Germinal center (tissue), 1 donor: ENCODE measurements around the gene B3GNT9.

Source experiments
- DNase-seq: peaks from one replicate; pipeline ENCODE4 v3.0.0; 2012; ENCODE audit warnings: mixed read lengths, low spot score

Gene B3GNT9

DNA sequence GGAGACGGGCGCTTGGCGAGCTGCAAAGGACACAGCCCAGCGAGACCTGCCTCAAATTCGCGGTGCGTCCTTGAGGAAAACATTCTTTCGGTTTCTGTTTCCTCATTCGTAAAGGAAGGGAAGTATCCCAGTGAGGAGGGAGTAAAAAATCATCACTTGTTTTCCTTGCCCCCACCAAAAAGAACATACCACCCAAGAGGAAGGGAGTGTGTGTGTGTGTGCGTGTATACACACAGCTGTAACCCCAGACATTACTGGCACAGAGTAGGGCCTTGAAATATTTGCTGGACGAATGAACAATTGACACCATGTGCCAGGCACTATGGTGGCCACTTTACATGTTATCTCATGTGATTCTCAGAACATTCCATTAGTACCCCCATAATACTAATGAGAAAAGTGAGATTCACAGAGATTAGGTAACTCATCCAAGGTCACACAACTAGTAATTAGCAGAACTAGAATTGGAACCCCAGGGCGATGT lies 34.9 kb upstream of the B3GNT9 start:
- no peak for DNase-seq

DNA sequence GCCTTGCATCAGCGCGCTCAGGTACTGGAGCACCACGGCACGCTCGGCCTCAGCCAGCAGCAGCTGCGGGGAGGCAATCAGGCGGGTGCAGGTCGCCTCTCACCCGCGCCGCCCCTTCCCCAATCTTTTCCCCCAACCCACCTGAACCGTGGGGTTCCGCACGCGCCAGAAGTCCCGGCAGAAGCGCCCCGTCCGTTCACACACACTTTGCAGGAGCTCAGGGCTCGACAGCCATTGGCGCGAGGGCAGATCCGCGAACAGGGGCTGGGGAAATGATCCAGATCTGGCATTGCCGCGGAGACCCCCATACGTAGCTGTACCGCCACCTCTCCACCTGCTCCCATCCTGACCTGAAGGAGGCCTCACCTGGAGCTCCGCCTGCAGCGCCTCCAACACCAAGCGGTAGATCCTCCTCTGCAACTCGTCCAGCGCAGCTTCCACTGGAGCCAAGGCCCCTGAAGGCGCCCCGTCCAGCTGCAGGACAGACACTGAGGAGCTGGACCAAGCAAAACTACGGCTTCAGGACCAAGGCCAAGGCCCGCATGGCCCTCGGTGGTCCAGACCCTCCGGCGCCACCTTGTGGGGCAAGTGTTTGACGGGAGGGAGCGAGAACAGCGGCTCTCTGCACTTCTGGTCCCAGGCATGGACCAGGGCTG lies 34.3 kb upstream of the B3GNT9 start:
- DNase-seq = peak; percentile 72

DNA sequence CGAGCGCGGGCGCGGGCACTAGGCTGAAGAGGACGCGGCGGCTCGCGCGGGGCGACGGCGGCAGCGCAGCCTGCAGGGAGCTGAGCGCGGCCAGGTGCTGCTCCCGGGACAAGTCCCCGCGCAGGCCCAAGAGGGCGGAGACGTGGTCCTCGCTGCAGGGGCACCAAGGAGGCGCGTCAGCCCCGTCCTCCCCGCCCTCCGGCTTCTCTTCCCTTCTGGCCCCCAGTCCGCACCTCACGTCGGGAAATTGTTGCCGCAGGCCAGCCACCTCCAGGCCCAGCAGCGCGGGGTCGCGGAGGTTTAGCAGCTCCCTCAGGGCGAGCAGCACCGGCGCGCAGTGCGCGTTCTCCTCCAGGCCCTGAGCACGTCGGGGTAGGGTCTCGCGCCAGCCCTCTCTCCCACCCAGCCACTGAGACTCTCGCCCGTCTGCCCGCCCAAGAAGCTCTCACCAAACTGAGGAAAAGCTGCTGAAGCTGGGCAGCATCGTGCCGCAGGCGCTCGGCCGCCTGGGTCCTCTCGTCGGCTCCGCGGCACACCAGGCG lies 33.7 kb upstream of the B3GNT9 start:
- DNase-seq = no peak

DNA sequence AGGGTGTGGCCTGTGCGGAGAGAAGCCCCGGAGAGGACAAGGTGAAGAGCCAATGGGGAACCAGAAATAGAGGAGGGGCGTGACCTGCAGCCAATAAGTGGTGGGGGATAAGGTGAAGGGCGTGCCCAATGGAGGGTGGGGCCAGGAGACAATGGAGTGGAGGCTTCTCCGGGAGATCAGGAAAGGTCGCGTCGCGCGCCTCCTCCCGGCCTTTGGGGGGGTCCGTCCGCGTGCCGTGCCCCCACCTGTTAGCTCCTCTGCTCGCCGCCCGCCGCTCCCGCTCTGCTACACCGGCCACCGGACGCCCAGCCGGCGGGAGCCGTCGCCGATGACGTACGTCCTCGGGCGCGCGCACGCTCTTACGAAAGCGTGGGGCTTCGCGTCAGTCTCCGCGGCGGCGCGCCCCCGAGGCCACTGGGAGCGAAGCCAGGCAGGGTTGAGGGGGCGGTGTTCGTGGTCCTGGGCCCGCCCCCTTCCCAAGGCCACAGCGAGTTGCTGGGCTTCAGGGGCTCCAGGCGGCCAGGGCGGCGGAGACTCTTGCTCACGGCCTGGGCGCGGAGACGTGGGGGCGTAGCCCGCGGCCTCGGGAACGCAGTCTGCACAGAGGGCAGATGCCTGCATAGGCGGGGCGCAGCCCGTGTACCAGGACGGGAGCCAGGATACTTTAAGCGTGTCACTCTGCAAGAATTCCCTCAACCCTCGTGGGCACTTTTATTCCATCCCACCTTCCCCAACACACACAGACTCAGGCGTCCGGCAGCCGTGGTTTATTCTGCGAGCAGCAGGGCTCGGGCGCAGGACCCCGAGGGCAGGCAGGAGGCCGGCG lies 33.0 kb upstream of the B3GNT9 start, which contains the start of gene MATCAP1:
Gene MATCAP1 (minus strand): TSS at position 337 of the 826 bp plus-strand sequence. CDS start 3,353 bp downstream, outside the sequence.
- peak; percentile 99 for DNase-seq

DNA sequence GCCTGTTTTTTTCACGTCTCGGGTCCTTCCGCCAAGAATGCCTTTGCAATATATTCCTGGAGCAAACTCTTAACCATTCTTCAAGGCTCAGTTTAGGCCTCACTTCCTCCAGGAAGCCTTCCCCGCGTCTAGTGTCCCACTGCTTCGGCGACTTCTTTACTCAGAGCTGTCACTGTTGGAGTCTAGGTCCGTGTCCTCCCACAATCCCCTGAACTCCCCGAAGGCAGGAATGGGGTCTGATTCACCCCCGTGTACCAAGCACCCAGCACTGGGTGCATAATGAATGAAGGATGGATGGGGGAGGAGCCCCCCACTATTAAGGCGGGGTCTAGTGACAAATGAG lies 32.5 kb upstream of the B3GNT9 start:
- no peak for DNase-seq

DNA sequence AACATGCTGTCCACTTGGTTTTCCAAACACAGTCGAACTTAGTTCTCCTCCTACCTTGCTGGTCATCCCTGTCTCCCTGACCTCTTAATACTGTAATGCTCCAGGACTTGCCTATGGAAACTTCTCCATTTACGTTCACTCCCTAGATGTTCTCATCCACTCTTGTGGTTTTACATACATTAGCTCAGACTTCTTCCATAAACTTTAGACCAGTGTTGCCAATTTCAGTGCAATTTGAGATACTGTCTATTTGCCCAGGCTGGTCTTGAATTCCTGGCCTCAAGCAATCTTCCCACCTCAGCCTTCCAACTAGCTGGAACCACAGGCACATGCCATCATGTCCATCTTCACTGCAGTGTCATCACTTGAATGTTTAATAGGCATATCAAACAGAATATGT lies 31.5 kb upstream of the B3GNT9 start:
- DNase-seq = no peak

DNA sequence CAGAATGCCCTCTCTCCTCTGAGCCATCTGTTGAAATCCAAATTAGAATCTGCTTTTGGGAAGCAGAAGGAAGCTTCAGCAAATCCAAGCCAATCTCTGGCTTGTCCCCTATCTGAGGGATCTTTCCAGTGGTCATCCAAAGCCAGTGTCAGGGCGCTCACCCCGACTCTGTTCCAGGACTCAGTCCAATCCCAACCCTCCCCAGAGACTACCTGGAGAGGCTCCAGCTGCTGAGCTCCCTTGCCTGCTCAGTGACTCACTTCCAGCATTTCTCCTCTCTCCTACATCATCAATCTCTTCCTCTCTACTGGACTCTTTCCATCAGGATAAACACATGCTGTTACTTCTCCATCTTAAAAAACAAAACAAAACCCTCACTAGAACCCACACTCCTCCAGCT lies 30.5 kb upstream of the B3GNT9 start:
- DNase-seq = no peak

DNA sequence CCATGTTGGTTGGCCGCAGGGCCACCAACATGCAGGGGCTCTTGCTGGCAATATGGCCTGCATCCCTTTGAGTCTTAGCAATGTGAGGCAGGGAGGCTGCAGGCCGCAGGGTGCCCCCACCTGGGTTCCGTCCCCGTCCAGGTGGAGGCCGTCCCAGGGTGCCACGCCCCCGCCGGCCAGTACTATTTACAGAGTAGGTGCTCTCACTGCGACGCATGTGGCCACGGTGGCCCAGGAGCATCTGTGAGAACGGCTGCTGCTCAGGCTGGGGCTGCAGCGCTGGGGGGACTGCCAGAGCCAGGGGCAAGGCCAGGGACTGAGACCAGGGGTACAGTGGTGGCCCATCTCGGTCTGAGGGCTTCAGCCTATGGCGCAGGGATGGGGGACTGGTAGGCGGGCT lies 29.4 kb upstream of the B3GNT9 start:
- DNase-seq = no peak

DNA sequence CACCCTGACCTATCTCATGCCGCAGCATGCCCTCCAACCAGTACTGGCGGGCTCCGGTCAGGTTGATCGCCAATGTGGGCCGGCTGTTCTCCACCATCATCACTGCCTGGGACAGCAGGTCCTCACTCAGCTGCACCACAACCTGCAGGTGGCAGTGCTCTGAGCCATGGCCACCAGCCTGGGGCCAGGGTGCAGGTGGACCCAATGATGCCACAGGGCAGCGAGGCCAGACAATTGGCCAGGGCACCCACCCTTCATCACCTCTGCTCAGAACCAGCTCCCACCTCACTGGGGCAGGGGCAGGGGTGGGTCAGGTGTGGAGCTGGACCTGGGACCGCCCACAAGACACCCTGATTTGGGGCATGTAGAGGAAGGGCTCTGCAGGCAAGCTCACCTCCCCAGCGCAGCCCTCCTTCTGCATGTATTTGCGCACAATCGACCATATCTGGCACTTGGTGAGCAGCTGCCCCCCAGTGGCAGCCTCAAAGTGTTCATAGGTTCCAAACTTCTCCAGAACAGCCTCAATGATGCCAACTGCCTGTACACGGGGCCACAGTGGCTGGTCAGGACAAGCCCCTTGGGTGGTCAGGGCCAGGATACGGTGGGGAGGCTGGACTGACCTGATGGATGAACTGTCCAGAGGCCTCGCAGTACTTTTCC lies 28.8 kb upstream of the B3GNT9 start:
- no peak for DNase-seq

DNA sequence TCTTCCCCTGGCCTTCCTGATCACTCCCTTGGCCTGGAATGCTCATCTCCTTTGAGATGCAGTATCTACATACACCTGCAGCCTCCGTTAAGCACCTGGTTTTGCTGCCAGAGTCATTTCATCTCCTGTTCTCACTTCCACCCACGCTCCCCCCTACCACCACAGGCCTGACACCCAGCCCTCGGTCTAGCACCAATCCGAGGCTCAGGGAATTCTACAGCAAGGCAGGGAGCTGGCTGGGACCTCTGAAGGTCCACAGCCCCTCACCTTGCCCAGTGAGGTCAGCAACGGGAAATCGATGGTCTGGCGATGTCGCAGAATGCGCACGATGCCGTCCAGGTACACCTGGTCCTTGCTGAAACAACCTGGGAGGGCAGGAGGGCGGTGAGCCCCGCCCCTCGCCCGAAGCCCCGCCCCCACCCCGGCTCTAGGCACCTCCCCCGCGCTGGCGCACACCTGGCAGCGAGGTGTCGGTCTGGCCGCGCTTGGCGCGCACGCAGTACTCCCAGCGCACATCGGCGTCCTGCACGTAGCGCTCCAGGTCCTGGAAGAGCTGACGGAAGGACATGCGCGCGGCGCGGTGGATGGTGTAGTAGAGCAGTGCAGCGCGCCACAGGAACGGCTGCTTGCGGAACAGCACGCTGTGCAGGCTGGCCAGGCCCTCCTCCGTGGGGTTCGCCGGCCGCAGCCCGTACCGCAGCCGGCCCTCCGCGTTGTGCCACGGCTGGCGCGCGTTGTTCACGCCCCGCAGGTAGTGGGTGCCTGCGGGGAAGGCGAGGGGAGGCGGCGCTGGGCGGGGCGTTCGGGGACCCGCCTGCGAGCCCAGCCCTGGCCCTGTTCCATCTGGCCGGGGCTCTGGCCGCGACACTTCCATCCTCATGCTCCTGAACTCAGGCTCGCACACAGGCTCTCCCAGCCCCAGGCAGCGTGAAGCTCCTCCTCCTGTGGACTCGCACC lies 27.2 kb upstream of the B3GNT9 start:
- DNase-seq = peak; percentile 87

DNA sequence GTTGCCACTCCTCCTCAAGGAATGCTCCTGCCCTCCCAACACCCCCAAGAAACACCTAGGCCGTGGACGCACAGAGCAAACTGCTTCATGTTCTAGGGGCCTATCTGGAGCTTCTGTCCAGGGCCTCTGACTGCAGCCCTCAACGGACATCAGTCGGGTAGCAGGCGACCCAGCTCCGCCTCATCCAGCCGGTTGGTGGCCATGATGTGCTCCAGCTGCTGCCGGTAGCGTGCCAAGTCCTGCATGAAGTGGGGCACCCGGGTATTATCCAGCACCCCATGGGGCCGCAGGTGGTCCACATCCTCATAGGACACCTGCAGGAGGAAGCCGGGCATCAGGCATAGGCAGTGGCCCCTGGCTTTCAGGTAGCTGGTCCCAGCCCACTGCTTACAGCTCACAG lies 25.9 kb upstream of the B3GNT9 start:
- no peak for DNase-seq

DNA sequence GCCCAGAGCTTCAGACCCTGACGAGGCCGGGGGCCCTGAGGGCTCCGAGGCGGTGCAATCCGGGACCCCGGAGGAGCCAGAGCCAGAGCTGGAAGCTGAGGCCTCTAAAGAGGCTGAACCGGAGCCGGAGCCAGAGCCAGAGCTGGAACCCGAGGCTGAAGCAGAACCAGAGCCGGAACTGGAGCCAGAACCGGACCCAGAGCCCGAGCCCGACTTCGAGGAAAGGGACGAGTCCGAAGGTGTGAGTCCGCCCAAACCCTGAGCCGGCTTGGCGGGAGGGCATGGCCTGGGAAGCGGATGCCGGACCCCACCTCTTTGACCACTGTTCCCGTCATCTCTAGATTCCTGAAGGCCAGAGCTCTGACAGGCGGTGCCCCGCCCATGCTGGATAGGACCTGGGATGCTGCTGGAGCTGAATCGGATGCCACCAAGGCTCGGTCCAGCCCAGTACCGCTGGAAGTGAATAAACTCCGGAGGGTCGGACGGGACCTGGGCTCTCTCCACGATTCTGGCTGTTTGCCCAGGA lies 24.0 kb upstream of the B3GNT9 start:
- DNase-seq = no peak

DNA sequence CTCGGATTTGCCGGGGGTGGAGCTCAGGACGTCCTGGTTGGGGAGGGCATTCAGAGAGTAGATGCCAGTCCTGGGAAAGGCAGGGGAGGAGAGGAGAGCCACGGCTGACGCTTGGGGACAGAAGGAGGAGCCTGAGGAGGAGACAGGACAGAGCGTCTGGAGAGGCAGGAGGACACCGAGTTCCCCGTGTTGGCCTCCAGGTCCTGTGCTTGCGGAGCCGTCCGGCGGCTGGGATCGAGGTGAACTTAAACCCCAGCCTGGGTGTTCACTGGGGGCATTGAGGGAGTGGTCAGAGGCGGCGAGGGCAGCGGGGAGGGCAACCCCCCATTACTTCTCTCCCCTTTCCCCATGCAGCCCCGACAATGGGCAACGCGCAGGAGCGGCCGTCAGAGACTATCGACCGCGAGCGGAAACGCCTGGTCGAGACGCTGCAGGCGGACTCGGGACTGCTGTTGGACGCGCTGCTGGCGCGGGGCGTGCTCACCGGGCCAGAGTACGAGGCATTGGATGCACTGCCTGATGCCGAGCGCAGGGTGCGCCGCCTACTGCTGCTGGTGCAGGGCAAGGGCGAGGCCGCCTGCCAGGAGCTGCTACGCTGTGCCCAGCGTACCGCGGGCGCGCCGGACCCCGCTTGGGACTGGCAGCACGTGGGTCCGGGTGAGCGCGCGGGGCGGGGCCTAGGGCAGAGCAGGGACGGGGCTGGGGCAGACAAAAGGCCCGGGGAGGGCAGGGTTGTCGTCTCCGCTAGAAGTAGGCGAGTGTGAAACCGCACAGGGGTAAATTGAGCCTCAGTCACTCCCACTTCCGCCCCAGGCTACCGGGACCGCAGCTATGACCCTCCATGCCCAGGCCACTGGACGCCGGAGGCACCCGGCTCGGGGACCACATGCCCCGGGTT lies 23.3 kb upstream of the B3GNT9 start:
- DNase-seq = peak; percentile 63

DNA sequence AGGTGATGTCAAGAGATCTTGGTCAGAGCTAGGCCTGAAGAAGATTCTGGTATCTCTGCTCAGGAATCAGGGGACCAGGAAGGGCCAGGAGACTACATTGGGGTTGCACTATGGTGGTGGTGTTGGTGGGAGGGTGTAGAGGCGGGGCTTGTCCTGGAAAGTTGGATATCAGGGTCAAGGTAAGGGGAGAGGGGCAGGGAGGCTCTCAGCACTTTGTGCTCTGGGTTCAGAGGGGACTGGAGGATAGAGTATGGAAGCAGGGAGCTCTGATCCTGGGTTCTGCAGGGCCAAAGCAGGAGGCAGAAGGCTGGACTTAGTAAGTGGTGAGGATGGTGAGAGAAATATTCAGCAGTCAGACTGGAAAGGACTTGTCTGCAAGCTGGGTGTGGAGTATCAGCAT lies 22.5 kb upstream of the B3GNT9 start:
- DNase-seq = no peak

DNA sequence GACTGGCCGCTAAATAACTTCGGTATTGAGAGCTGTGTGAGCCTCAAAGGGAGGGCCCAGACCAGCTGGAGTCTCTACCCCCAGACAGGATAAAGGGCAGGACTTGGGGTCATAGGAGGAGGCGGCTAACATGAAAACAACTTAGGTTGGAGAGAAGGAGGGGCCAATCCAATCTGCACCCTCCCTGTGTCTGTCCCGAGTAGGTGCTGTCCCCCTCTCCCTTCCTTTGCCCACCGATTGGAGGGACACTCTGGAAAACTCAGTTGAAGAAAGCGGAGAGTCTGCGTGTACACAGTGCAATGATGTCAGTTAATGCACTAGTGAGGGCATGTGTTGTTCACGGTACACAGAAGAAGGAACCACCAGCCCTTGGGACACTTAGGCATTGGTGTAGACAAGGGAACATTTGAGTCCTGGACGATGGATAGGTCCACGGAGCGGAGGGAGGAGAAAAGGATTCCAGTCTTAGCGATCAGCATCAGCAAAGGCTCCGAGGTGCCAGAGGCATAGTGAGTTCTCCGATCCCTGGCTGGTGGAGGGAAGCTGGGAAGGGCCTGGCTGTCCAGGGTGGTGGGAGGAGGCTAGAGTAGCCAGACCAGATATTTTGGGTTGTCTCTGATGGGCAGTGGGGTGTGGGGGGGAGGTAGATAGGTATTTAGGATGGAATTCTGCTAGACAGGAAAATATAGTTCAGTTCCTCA lies 20.3 kb upstream of the B3GNT9 start:
- DNase-seq = no peak

DNA sequence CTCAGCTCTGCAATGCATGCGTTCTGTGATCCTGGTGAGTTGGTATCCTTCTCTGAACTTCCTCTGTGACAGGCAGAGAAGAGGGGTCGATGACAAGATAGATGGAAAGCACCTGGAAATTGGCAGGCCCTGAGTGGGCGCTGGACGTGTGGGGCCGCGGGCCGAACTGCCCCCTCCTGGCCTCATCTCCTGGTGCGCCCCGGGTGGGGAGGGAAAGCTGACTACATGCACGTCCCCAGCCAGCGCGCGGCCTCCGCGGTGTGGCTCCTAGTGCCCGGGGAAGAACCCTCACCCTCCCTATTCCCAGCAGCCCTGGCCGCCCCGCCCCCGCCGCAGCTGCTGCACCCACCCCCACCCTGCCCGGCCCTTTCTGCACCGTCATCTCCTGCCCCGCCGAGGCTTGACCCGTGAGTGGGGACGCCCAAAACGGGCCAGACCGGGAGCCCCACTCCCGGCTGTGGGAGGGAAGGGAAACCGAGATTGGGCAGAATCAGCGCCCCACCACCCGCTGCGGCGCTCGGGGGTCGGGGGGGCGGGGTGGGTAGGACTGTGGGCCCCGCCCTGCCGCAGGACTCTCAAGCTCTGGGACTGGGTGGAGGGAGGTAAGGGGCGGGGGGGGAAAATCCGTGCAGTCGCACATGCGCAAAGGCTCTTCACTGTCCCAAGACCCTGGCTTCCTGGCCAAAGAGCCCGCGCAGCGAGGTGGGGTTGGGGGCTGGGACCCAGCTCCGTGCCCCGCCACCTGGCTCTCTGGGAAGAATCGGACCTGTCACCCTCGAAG lies 19.6 kb upstream of the B3GNT9 start, which contains the start of gene NOL3:
Gene NOL3 (plus strand): TSS at position 371 of the 781 bp plus-strand sequence.
- DNase-seq = no peak

DNA sequence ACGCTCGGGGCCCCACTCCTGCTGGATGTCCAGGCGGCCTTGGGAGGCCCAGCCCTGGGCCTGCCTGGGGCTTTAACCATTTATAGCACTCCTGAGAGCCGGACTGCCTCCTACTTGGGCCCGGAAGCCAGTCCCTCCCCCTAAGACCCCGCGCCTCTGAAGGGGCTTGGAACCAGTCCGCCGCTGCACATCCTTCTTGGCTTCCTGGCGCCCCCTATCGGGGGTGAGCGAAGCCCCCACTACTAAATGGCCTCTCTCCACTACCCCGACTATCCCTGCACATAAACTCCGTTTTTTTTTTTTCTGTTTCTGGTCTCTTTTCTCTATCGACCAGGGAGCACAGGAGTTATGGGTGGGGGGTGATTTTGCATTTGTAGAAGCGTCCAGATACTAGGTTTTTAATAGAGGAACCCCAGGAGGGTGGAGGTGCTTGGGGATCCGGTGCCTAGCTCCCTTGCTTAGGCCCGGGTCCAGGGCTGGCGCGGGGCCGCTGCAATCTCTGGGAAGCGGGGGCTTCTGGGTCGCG lies 18.9 kb upstream of the B3GNT9 start:
- no peak for DNase-seq

DNA sequence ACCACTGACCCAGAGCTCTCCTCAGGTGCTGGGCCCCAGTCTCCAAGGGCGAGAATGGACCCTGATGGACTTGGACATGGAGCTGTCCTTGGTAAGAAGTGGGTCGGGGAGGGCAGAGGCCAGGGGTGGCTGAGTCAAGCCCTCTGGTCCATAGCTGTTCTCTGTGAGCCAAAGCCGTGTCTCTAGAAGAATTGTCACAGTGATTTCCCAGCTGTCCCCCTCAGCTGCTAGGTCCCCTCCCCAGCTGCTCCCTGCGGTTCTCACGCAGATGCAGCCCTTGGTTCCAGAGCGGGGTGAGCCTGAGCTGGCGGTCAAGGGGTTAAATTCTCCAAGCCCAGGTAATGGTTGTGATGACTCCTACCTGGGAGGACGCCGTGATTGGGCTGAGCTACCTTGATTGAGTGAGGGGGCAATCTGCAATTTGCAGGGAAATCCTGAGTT lies 18.2 kb upstream of the B3GNT9 start:
- DNase-seq = no peak
